GM19468 (cell line): ENCODE measurements around the gene IGFBP5.

Experiments used
- ATAC-seq: cut with Tn5 transposase; IDR thresholded peaks from one replicate; pipeline ENCODE4 v1.9.1; 2021; ENCODE audit warnings: mild to moderate bottlenecking, moderate library complexity, moderate number of reproducible peaks; ENCODE audit not compliant: unreplicated experiment; ENCODE audit errors: extremely low read depth

IGFBP5 gene

GRCh38 chr2:216715402-216715974 lies 20.1 kb upstream of the IGFBP5 start:
- ATAC-seq: no peak

GRCh38 chr2:216714376-216714775 lies 19.0 kb upstream of the IGFBP5 start:
- ATAC-seq: no peak

DNA sequence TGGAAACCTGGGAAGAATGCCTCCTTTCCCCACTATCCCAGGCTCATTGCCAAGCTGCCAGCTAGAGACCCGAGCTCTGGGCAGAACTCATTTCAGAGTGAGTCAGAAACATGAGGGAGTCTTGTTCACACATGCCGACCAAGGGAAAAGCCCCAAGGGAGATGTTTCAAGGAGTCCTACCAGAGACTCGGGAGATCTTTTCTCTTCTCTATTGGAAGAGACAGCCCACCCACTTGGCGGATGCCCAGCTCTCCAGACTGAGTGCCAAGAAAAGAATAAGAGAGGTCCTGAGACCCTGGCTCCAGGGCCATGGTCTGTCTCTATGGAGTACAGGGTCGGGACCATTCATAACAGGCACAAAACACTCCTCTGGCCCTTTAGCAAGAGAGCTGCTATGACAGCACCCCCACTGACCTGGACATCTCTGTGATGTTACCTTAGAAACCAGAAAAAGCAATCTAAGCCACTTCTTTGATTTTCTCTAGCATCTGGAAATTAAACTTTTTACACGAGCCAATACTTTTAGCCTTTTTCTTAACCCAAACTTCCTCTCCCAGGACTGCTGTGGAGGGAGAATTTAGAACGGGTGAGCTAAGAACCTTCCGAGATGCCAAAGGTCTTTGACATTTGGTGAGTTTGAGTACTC lies 18.5 kb upstream of the IGFBP5 start:
- no peak for ATAC-seq

- ATAC-seq: no peak
These were observed 16.0 kb upstream of the IGFBP5 start for GRCh38 chr2:216711348-216711747.

DNA sequence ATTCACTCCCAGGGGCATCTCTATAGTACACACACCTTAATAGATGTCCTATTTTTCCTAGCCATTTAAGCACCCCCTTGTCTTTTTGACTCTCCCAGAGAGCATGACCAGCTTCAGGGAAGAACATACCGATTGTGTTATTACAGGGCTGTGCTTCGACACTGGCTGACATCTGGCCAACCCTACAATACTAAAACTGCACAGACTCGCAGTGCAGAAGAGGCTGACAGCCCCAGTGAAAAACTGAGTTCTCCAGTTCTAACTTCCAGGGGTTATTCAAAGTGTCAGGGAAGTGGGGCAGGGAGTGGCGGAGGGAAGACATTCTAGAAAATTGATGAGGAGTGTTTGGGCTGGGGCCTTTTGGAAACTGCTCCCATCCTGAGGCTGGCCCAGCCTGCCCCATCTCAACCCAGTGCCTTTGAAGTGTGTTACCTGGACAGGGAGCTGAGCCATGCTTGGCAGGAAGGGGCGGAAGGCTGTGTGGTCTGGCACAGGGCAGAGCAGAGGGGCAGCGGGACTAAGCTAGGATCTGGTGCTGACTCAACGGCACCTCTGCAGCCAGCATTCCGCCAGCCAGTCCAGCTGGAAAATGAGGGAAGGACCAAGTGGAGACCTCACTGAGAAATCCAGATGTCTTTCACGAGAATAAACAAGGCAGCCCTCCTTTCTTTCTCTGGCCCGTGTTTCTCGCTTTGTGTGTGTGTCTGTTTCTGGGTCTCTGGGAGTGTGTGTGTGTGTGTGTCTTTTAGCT lies 15.4 kb upstream of the IGFBP5 start:
- ATAC-seq: no peak

DNA sequence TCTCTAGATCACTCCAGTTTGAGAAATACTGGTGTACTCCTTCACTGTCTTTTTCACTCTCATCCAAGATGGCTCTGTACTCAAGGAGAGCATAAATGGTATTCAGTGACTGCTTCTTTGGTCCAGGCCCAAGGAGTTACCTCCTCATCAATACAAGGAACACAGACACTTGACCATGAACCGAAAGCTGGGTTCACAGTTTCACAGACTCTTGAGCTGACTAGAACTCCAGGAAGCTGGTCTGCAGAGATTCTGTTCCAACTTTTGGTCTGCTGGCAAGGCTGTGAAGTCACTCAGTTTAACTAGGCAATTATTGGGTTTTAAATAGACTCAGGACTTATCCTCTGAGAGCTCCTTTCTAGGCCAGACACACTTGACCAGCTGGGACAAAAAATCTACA lies 7.4 kb upstream of the IGFBP5 start:
- ATAC-seq: no peak

DNA sequence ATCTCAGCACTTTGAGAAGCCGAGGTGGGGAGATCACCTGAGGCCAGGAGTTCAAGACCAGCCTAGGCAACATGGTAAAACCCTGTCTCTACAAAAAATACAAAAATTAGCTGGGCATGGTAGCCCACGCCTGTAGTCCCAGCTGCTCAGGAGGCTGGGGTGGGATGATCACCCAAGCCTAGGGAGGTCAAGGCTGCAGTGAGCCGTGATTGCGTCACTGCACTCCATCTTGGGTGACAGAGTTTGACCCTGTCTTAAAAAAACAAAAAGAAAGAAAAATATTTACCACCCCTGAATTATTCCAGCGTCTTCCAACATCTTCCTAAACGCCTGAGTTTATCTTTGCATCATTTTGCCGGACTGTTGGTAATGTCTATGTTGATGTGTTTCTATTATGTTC lies 6.2 kb upstream of the IGFBP5 start:
- no peak for ATAC-seq

- ATAC-seq: no peak
These were observed 5.4 kb upstream of the IGFBP5 start for GRCh38 chr2:216700781-216701180.

GRCh38 chr2:216700088-216700567 lies 4.8 kb upstream of the IGFBP5 start:
- no peak for ATAC-seq

- ATAC-seq: no peak
These were observed 3.5 kb upstream of the IGFBP5 start for GRCh38 chr2:216698895-216699294.

DNA sequence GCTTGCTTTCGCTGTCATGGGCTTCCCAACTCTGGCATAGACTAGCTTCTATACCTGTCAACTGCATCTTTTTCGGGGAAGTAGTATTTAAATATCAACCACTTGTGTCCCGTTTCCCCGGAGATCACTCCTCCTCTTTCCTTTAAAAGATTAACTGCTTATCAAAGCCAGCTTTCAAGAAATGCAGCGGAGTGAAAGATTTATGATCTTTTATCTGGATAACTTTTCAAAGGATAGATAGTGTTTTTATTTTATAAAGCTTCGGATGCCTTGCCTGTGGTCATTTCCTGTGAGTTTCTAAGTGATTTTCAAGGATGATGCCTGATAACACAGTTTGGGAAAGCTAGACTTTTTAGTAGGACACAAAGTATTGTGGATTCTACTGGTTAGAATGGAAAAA lies 2.9 kb upstream of the IGFBP5 start:
- no peak for ATAC-seq

DNA sequence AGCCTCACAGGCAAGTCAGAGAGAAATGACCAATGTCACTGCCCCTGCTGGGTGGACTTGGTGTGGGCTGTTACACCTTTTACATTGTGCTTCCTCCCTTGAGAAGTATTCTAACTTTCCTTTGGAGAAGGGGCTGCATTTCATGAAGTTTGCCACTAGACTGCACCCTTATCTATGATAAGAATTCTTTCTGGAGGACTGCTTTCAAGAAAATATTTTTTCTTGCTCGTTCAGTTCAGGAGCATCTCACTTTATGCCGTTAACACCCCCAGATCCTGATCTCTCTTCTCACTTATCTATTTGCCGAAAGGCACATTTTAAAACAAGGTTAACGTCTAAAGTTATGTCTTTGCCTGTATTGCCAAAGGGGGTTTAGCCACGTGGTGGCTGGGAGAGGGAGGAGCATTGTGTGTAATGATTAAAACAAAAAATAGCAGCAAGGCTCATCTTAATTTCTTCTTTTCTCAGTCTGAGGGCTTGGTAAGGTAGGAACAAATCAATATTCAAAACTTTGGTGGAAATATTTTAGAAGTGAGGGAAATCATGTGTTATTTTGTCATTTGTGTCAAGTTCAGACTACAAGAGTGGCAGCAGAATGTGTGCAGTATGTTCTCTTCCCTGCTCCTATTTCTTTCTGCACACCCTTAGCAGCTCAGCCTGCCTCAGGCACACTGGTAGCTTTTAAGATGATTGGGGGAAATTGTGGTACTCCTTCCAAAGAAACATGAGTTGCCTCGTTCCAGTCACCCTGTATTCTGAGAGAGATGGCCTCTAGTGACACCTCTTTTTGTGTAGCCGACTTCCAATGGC lies 1.6 kb upstream of the IGFBP5 start:
- no peak for ATAC-seq

GRCh38 chr2:216696321-216696720 lies 972 bp upstream of the IGFBP5 start:
- ATAC-seq: no peak

- no peak for ATAC-seq
These were observed 527 bp downstream of the IGFBP5 start for GRCh38 chr2:216694826-216695217.

GRCh38 chr2:216694082-216694825 lies 1.1 kb downstream of the IGFBP5 start:
- ATAC-seq: no peak

DNA sequence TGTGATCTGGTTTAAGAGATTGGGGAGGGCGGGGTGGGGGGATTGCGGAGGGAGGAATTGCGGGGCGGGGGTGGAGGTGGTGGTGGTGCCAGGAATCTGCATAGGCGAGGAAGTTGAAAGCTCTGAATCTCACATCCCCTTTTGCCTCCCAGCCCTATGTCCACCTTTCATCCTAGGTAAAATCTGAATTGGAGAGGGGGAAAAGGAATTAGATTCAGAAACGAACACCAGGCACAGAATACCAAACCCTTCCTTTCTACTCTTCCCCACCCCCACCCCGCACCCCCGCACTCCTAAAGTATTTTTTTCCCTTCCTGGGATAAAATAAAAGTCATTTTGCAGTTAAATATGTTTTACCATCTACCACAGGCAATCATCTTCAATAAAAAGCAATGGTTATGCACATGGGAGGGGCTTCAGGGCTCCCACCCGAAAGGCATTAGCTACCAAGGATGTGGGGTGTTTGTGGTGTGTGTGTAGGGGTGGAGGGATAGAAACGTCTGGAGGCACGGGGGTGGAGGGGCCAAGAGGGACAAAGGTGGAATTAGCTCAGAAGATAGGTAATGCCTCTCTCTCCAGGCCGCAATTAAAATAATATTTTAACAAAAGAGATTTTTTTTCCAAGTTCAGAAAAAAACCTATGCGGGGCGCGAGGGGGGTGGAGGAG lies 1.8 kb downstream of the IGFBP5 start:
- ATAC-seq: no peak

DNA sequence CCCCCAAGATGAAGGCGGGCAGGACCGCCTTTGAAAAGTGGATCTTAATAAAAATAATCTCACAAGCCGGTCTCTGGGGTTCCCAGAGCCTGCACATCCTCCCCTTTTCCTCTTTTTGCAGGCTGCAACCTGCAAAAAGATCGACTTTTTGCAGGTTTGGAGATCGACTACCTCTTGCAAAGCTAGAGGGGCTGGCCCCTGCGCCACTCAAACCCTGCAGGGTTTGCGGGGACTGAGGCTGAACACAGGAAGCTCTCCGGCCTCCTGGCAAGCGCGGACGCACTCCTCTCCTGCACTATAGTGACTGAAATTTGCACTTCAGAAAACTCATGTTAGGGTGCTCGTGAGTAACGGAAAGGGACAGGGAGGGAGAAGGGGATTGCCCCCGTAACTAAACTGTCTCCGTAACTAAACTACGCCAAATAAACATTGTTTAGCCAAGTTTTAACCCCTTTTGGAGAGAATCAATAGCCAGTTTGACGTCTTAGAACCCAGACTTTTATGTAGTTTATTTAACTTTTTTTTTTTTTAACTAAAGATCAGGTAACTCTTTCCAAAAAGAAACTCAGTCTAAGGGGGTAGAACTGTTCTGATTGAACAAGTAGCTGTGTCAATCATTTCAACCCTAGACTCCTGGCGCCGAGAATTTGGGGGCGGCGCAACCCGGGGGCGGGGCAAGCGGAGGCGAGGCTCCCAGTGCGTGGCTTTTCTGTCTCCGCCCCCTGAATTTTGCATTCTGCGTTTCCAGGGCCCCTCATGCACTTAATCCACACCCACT lies 2.5 kb downstream of the IGFBP5 start:
- ATAC-seq: no peak

DNA sequence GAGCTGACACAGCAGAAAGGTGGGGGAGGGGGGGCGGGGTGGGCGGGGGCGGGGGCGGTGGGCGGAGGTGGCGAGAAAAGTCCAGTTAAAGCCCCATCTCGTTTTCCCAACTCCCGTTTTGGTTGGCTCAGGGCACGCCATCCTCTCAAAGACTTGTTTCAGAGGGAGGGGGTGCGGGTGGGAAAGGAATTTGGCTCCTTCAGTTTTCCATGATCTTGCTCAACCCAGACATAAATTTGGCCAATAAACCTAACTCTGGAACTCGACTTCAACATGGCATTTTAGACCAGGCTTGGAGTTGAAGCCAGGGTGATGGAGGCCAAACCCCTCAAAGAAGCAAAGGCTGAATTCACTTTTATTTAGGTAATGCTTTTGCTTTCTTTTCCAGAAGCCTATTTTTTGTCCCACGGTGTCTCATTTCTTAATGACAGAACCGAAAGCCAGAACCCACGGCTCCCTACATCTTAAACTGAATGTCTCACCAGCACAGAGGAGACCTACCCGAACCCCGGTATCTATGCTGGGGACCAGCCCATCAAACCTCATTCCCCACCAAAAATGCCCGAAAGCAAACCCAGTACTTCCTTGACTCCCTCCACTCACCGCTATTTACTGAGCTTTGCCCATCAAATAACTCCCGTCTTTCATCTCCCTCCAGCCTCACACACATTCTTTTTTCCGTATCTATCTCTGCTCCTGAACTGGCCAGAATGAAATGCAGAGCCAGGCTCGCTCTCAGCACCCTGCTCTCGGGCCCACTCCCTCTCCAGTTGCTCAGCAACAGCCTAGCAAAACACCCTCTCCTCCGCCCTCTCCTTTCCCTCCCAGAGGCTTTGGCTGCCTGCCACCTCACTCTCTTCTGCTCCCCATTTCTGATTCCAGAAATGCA lies 4.3 kb downstream of the IGFBP5 start:
- no peak for ATAC-seq
